Hair follicle dermal papilla cell (primary cell): ENCODE results near the gene KRTAP3-2. TPM values are rescaled to one million over a fixed set of nuclear protein-coding genes. Genes with fewer than 3 reads are reported as not detected.

Experiments used
- small RNA-seq: library from RNA; depleted of rRNA; stranded (forward); fragments of <200 nt; gene quantifications from one replicate; pipeline ENCODE3, GENCODE V24; 2012
- total RNA-seq: library from RNA; depleted of rRNA; stranded (reverse); fragments of >200 nt; gene quantifications from 2 replicates; pipeline ENCODE4 v1.2.3, GENCODE V29; 2012

Gene KRTAP3-2
- total RNA-seq, result not detected in 2 replicates

DNA sequence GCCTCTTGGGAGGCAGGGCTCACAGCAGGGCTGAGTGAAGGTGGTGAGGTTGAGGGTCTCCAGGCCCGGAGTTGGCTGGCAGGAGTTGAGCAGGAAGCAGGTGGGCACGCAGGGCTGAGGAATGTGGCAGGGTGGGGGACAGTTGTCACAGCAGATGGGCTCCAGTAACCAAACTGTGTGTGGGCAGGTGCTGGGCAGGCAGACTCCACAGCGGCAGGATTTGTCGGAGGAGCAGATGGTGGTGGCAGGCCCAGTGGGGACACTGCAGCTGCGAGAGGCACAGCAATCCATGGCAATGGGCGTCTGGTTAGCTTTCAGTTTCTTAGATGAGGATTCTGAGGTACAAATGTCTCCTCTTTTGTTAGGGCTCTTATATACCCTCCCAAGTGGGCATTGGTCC is at the start of gene KRTAP3-2:
Gene KRTAP3-2 (minus strand): TSS at position 344 of the 400 bp plus-strand sequence. CDS start 53 bp downstream, at position 291.

GRCh38 chr17:41046735-41047465 is 47.2 kb upstream of the KRTAP3-2 start, which contains the start of gene KRTAP2-1:
KRTAP2-1 (minus strand) TSS chr17:41047316; CDS start chr17:41047267, 49 bp downstream.

GRCh38 chr17:41040783-41041571 is 41.3 kb upstream of the KRTAP3-2 start, which contains the start of gene KRTAP1-1:
KRTAP1-1 (minus strand) TSS chr17:41041450; CDS start chr17:41041397, 53 bp downstream.

GRCh38 chr17:41034346-41034935 is 34.7 kb upstream of the KRTAP3-2 start, which contains the start of gene KRTAP1-3:
KRTAP1-3 (minus strand) TSS chr17:41034874; CDS start chr17:41034821, 53 bp downstream.

GRCh38 chr17:41029633-41030245 is 30.0 kb upstream of the KRTAP3-2 start, which contains the start of gene KRTAP1-4:
KRTAP1-4 (minus strand) TSS chr17:41030195; CDS start chr17:41030078, 117 bp downstream.

GRCh38 chr17:41026715-41027471 is 27.2 kb upstream of the KRTAP3-2 start, which contains the start of gene KRTAP1-5:
KRTAP1-5 (minus strand) TSS chr17:41027208; CDS start chr17:41027155, 53 bp downstream.

GRCh38 chr17:41008811-41009210 is 9.1 kb upstream of the KRTAP3-2 start, which contains the start of gene KRTAP3-1:
KRTAP3-1 (minus strand) TSS chr17:41009128; CDS start chr17:41009074, 54 bp downstream.

GRCh38 chr17:40993839-40994238 is 5.9 kb downstream of the KRTAP3-2 start, which contains the start of gene KRTAP3-3:
KRTAP3-3 (minus strand) TSS chr17:40994164; CDS start chr17:40994097, 67 bp downstream.

DNA sequence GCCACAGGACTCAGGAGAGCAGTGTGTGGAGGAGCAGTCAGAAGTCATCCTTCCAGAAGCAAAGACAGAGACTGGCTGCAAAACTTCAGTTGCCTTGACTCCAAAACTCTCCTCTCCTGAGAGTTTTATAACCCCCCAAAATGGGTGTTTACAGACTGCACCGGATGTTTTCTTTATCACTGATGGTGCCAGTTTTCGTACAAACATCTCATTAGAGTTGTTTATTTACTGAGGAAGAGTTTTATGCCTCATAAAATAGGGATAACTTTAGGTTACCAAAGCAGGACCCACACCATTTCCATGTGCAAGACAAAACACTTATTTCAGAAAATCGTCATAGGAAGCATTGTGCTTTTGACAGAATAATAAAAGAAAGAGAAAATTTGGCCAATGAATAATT is 15.5 kb downstream of the KRTAP3-2 start, which contains the start of gene KRT40:
Gene KRT40 (minus strand): TSS at position 101 of the 400 bp plus-strand sequence. CDS start 53 bp downstream, at position 48.

GRCh38 chr17:40966848-40967247 is 32.9 kb downstream of the KRTAP3-2 start, which contains the start of gene KRT39:
KRT39 (minus strand) TSS chr17:40966948; CDS start chr17:40966856, 92 bp downstream.

Small RNAs within 50 kb of the gene (small RNA-seq; reads per million reads assigned to genes)
- gene KRTAP3-4P, result not detected

Other genes starting within 250 kb of the KRTAP3-2 start
- gene KRT25, start 244.6 kb downstream of the KRTAP3-2 start, total RNA-seq, result not detected in 2 replicates
- not detected in 2 replicates for gene KRT26, start 227.7 kb downstream of the KRTAP3-2 start, total RNA-seq
- not detected in 2 replicates for gene KRT27, start 217.4 kb downstream of the KRTAP3-2 start, total RNA-seq
- not detected in 2 replicates for gene KRT28, start 199.9 kb downstream of the KRTAP3-2 start, total RNA-seq
- 2.1 and 3.4 TPM in 2 replicates for gene KRT10, start 177.3 kb downstream of the KRTAP3-2 start, total RNA-seq
- not detected in 2 replicates for gene KRT12, start 132.7 kb downstream of the KRTAP3-2 start, total RNA-seq
- gene KRT20, start 114.7 kb downstream of the KRTAP3-2 start, total RNA-seq, result not detected in 2 replicates
- 0.16 and 0.85 TPM in 2 replicates for gene KRT23, start 62.3 kb downstream of the KRTAP3-2 start, total RNA-seq
- not detected in 2 replicates for gene KRT39, start 33.0 kb downstream of the KRTAP3-2 start, total RNA-seq
- gene KRT40, start 15.6 kb downstream of the KRTAP3-2 start, total RNA-seq, result not detected in 2 replicates
- not detected in 2 replicates for gene KRTAP3-3, start 5.7 kb downstream of the KRTAP3-2 start, total RNA-seq
- gene KRTAP3-1, start 9.2 kb upstream of the KRTAP3-2 start, total RNA-seq, result not detected in 2 replicates
- gene KRTAP1-5, start 27.3 kb upstream of the KRTAP3-2 start, total RNA-seq, result 1.5 and 6.0 TPM in 2 replicates
- not detected in 2 replicates for gene KRTAP1-4, start 30.3 kb upstream of the KRTAP3-2 start, total RNA-seq
- not detected in 2 replicates for gene KRTAP1-3, start 35.0 kb upstream of the KRTAP3-2 start, total RNA-seq
- not detected in 2 replicates for gene KRTAP1-1, start 41.5 kb upstream of the KRTAP3-2 start, total RNA-seq
- not detected in 2 replicates for gene KRTAP2-1, start 47.4 kb upstream of the KRTAP3-2 start, total RNA-seq
- not detected in 2 replicates for gene KRTAP2-2, start 55.3 kb upstream of the KRTAP3-2 start, total RNA-seq
- gene KRTAP2-3, start 60.2 kb upstream of the KRTAP3-2 start, total RNA-seq, result not detected in 2 replicates
- not detected in 2 replicates for gene KRTAP2-4, start 66.0 kb upstream of the KRTAP3-2 start, total RNA-seq
- not detected in 2 replicates for gene KRTAP4-7, start 84.2 kb upstream of the KRTAP3-2 start, total RNA-seq
- not detected in 2 replicates for gene KRTAP4-8, start 98.2 kb upstream of the KRTAP3-2 start, total RNA-seq
- gene KRTAP4-16, start 102.3 kb upstream of the KRTAP3-2 start, total RNA-seq, result not detected in 2 replicates
- gene KRTAP4-9, start 105.5 kb upstream of the KRTAP3-2 start, total RNA-seq, result not detected in 2 replicates
- not detected in 2 replicates for gene KRTAP4-11, start 118.5 kb upstream of the KRTAP3-2 start, total RNA-seq
- not detected in 2 replicates for gene KRTAP4-12, start 124.3 kb upstream of the KRTAP3-2 start, total RNA-seq
- gene KRTAP4-6, start 140.6 kb upstream of the KRTAP3-2 start, total RNA-seq, result not detected in 2 replicates
- gene KRTAP4-5, start 149.9 kb upstream of the KRTAP3-2 start, total RNA-seq, result not detected in 2 replicates
- not detected in 2 replicates for gene KRTAP4-4, start 160.8 kb upstream of the KRTAP3-2 start, total RNA-seq
- not detected in 2 replicates for gene KRTAP4-3, start 168.3 kb upstream of the KRTAP3-2 start, total RNA-seq
- gene KRTAP4-2, start 178.3 kb upstream of the KRTAP3-2 start, total RNA-seq, result not detected in 2 replicates
- gene KRTAP4-1, start 185.0 kb upstream of the KRTAP3-2 start, total RNA-seq, result not detected in 2 replicates
- gene KRTAP9-1, start 190.0 kb upstream of the KRTAP3-2 start, total RNA-seq, result not detected in 2 replicates
- not detected in 2 replicates for gene KRTAP9-2, start 226.7 kb upstream of the KRTAP3-2 start, total RNA-seq
- gene KRTAP9-3, start 232.5 kb upstream of the KRTAP3-2 start, total RNA-seq, result not detected in 2 replicates
- not detected in 2 replicates for gene KRTAP9-8, start 238.1 kb upstream of the KRTAP3-2 start, total RNA-seq
- gene KRTAP9-4, start 249.8 kb upstream of the KRTAP3-2 start, total RNA-seq, result not detected in 2 replicates